ENCODE results near the gene IFFO2. TPM values are rescaled to one million over a fixed set of nuclear protein-coding genes. Genes with fewer than 3 reads are reported as not detected.

The IFFO2 gene
- polyA plus RNA-seq, 3 donors from 2014 or later, result 1.9 to 3.9 (median 3.2) TPM

DNA sequence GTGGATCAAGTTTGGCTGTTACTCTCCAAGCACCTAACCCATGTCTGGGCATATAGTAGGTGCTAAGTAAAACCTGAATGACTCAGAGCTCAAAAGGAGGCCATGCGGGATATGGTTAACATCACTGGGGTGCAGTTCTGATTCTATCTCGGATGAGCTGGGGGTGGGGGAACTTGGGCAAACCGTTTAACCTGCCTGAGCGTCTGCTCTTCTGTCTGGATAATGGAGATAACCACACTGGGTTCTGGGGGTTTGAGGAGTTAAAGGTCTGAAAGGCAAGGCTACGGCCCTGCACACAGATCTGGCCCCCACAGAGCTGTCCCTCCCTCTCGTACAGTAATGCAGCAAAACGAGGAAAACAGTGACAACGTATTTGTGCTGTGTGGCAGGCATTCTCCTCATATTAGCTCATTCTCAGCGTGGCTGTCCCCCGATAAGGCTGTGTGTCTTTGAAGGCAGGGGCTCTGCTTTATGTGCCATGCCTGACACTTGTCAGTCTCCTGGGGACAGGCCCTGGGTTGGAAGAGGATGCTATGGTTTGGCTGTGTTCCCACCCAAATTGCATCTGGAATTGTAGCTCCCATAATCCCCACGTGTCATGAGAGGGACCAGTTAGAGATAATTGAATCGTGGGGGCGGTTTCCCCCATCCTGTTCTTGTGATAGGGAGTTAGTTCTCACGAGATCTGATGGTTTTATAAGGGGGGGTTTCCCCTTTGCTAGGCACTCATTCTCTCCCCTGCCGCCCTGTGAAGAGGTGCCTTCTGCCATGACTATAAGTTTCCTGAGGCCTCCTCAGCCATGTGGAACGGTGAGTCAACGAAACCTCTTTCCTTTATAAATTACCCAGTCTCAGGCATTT, 47.3 kb downstream of the IFFO2 start:
- Mint-ChIP-seq H3K4me1 (peaks cover 26 to 34% of the 10 kb centered on the region in 2 donors), H3K27me3 (ENCODE audit: low read depth in 3 of 3) (peaks cover 0 to 7% (median 0%) of the 10 kb centered on the region in 3 donors), H3K9me3 (no peaks in the 10 kb centered on the region), H3K36me3 (peaks cover 8 to 24% (median 14%) of the 10 kb centered on the region in 3 donors), H3K4me3 (no peak overlapping the region), H3K27ac (peak overlapping the region in 4 of 6 donors; percentile 12 to 80 (median 60))
- no peak for DNase-seq

DNA sequence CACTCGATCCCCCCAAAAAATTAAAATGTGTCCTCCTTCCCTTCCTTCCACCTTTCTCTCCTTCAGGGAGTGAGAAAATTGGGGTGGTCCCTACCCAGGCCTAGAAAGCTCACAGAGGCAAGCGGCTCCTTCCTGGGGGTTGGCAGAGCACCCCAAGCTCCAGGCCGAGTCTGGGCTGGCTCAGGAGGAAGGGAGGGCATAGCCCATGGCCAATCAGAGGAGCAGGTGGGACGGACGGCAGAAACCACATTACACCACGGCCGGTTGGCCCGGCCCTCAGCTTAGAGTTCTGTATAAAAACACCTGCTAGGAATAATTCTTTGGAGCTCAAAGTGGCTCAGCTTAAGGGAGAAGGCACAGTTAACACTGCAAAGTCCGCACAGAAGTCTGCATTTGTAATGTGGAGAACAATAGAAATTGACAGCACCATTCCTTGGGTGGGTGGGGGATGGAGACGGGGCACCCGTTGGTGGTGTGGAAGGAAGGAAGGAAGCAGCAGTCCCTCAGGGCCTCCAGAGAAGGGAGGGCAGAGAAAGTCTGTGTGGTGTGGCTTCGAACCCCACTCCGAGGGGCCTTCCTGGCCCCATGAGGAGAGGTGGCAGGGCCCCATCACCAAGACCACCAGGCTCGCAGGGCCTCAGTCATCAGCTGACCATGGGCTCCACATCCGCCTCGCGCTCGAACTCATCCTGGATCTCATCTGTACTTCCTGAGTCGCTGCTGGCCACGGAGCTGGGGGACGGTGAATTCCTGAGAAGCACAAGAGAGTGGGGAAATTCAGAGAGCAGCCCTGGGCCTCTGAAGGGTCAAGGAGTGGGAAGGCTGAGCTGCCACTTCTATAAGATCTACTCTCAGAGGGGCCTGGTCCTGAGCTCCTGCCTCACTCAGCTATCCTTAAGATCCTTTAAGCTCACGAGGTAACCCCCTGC, 48.3 kb downstream of the IFFO2 start:
- Mint-ChIP-seq H3K4me1 (peaks cover 31 to 38% of the 10 kb centered on the region in 2 donors), H3K27me3 (ENCODE audit: low read depth in 3 of 3) (peaks cover 0 to 7% (median 1%) of the 10 kb centered on the region in 3 donors), H3K4me3 (peak overlapping the region in 1 of 5 donors; percentile 48), H3K27ac (peak overlapping the region; percentile 64 to 84 (median 73)), H3K36me3 (peaks cover 8 to 23% (median 14%) of the 10 kb centered on the region in 3 donors), H3K9me3 (no peaks in the 10 kb centered on the region)
- no peak for DNase-seq

DNA sequence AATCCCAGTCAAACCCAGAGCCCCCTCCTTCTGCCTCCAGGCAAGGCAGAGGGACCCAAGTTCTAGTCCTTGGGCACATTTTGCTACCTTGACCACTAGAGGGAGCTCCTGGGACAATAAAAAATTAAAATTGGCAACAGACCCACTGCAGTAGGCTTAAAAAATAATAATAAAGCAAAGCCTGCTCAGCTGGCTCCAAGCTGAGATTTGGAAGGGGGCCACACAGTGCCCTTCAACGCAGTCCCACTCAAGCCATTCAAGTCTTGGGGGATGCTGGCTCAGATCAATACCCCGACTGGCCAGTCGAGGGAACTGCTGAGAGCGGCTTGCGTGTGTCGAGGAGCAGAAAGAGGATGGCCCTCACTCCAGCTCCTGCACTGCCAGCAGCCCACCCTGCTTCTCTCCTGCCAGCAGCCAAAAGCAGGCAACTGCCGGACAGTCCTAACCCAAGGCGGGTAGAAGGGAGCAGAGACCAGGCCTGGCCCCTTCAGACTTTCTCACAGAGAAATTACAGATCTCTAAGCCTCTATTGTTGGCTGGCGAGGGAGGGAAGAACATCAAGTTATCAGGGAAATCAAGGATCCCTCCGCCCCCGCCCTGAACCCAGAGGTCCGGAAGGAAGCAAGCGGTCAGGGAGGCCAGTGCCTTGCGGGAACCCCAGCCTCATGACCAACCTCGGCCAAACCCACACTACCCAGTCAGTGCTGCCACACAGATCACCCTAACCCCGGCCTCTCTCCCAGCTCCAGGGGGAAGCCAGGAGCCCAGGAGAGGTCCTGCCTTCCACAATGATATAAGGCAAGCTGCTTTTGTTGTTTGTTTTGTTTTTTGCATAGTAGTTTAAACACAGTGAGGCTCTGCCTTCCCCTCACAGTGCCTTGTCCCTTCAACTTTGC, 49.2 kb downstream of the IFFO2 start:
- Mint-ChIP-seq H3K36me3 (peaks cover 8 to 21% (median 14%) of the 10 kb centered on the region in 3 donors), H3K4me1 (peaks cover 34 to 42% of the 10 kb centered on the region in 2 donors), H3K27me3 (ENCODE audit: low read depth in 3 of 3) (peaks cover 0 to 7% (median 1%) of the 10 kb centered on the region in 3 donors), H3K4me3 (peak overlapping the region in 2 of 5 donors; percentile 33 to 48), H3K9me3 (no peaks in the 10 kb centered on the region), H3K27ac (peak overlapping the region; percentile 64 to 84 (median 73))
- DNase-seq, result peak; percentile 69 to 79 (median 72)

DNA sequence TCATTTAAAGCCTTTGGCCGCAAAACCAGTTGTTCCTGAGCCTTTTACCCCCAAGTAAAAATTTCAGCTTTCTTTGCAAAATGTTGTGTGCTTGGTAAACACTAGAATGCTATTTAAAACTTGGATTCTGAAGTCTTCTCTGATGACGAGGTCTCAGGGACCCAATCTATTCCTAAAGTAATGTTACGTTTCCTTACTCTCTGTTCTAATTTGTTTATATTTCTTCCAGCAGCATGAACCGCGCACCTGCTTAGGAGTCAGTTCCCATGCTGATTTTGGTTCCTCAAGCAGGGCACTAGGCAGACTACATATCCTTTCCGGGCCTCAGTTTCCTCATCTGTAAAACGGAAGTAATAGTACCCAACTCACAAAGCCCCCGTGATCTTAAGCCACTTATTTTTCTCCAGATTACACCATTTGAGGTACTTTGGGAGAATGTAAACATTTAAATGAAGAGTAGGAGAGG, 53.2 kb downstream of the IFFO2 start:
- peaks cover 0 to 10% (median 1%) of the 10 kb centered on the region in 3 donors for H3K27me3 Mint-ChIP-seq (ENCODE audit: low read depth in 3 of 3)
- H3K36me3 Mint-ChIP-seq, result no peaks in the 10 kb centered on the region
- no peaks in the 10 kb centered on the region for H3K9me3 Mint-ChIP-seq
- peak overlapping the region; percentile 91 to 96 (median 93) for H3K4me3 Mint-ChIP-seq
- DNase-seq, result no peak
- H3K4me1 Mint-ChIP-seq, result peaks cover 35 to 44% of the 10 kb centered on the region in 2 donors
- peak overlapping the region; percentile 96 to 98 (median 96) for H3K27ac Mint-ChIP-seq

DNA sequence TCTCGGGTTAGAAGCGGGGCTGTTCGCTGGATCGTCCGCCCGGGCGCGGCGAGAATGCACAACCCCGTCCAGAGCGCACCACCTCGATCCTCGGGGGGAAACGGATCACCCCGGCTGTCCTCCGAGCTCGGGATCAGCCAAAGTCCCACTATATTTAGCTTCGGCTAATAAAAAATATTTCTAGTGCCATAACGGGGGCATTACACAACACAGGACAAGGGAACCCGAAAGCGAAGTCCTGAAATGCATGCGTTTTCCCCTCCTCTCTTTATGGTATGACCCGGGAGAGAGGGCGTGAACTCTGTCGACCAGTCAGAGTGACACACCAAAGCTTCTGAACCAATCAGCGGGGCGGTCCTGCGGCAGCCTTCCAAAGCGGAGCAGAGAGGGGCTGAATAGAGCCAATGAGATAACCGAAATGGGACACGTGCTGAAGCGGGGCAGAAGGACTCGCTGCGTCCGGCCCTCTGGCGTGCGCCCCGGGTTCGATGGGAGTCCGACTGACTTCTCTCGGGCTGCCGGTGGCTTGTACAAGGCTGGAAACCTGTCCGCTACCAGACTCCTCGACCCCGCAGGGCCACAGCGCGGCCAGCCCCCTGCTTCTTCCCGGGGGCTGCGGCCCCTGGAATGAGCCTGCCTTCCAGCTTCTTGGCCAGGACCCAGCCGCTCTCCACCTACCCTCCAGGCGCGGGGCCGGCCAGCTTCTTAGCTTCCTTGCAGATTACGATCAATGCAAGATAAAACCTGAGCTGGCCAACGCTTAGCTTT, 53.8 kb downstream of the IFFO2 start, which contains the start of gene ALDH4A1:
ALDH4A1 (minus strand) TSS at position 33 of the 768 bp plus-strand sequence; CDS start at position 1, 32 bp downstream.
- DNase-seq, result peak; percentile 93 to 94 (median 93)
- peak within 1 kb of the TSS; percentile 96 to 98 (median 96) for H3K27ac Mint-ChIP-seq
- H3K36me3 Mint-ChIP-seq, result no peaks in the 10 kb centered on the region
- H3K4me3 Mint-ChIP-seq, result peak within 1 kb of the TSS; percentile 91 to 98 (median 93)
- peaks cover 30 to 38% of the 10 kb centered on the region in 2 donors for H3K4me1 Mint-ChIP-seq
- H3K27me3 Mint-ChIP-seq (ENCODE audit: low read depth in 3 of 3), result peaks cover 0 to 8% (median 1%) of the 10 kb centered on the region in 3 donors
- no peaks in the 10 kb centered on the region for H3K9me3 Mint-ChIP-seq

DNA sequence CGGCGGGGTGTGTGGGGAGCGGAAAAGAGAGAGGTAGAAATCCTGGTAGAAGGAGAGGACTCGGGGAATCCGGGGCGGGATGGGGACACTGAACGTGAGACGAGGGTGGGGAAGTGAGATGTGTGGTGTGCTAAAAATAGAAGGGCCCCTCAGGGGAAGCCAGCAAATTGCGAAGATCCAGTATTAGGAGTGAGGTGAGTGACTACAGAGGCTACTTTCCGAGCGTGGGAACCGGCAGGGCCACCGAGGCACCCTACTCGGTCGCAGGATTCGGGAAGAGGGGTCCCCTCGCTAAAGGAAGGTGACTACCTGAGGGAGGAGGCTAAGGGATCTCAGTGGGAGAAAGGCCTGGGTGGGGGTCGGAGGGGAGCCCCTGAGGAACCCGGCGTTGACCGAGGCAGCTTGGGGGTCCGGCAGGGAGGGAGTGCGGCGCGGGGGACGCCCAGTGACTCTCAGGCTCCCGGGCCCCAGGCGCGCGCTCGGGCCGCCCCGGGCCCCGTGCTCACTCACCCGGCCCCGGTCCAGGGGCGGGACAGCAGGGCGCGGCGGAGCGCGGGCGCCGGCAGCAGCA, 54.4 kb downstream of the IFFO2 start:
- Mint-ChIP-seq H3K27ac (peak overlapping the region; percentile 91 to 98 (median 96)), H3K36me3 (no peaks in the 10 kb centered on the region), H3K9me3 (no peaks in the 10 kb centered on the region), H3K4me3 (peak overlapping the region; percentile 91 to 98 (median 93)), H3K27me3 (ENCODE audit: low read depth in 3 of 3) (peaks cover 0 to 8% (median 1%) of the 10 kb centered on the region in 3 donors), H3K4me1 (peaks cover 23 to 31% of the 10 kb centered on the region in 2 donors)
- DNase-seq, result no peak

DNA sequence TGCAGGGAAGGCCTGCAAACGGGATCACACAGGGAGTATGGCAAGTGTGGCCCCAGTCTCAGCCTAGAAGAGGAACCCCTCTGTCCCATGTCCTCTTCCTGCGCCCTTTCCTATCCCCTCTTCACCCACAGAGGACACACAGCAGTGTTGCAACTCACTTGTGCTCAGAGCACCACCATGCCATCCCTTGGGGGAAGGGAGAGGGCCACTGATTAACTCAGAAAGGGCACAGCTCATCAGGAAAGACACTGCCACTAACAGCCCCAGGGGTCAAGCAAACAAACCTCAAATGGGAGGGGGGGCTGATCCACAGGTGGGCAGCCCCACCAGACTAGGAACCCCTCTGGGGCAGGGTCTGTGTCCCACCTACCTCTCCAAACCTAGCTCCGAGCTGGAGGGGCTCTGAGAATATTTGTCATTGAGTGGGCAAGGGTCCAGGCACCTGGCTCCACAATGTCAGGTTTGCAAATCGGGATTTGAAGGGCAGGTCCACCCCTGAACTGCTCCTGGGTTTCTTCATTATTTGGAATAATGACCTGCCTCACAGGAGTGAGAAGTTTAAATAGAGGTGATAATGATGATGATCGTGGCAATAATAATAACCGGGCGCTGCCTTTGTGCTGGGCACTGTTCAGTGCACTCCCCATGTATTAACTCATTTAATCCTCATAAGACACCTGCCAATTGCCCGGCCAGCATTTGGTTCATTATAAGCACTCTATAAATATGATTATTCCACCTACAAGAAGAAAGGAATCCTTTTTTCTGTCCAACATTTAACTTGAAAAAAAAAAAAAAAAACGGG, 55.1 kb downstream of the IFFO2 start:
- Mint-ChIP-seq H3K27me3 (ENCODE audit: low read depth in 3 of 3) (peaks cover 0 to 8% (median 1%) of the 10 kb centered on the region in 3 donors), H3K4me1 (peaks cover 19 to 27% of the 10 kb centered on the region in 2 donors), H3K4me3 (peak overlapping the region; percentile 91 to 98 (median 93)), H3K36me3 (no peaks in the 10 kb centered on the region), H3K27ac (peak overlapping the region; percentile 83 to 96 (median 92)), H3K9me3 (no peaks in the 10 kb centered on the region)
- no peak for DNase-seq

DNA sequence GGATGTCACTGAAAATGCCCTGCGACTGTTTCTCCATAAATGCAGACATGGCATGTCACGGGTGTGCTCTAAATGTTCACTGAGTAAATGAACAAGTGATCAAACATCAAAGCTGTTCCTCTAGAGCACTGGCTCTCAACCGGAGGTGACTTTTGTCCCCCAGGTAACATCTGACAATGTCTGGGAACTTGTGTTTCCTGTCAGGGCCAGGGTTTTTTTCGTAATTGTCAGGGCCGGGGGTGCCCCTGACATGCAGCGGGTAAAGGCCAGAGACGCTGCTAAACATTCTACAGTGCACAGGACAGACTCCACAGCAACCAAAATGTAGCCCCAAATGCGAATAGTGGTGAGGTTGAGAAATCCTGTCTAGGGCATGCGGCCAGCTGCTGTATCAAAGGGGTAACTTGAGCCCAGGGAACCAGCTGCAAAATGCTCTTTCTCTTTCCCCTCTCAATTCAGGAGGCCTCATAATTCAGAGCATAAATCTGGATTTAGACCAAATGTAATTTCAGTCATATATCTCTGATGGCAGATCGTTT, 56.1 kb downstream of the IFFO2 start:
- peaks cover 19 to 27% of the 10 kb centered on the region in 2 donors for H3K4me1 Mint-ChIP-seq
- no peak overlapping the region for H3K27ac Mint-ChIP-seq
- H3K36me3 Mint-ChIP-seq, result no peaks in the 10 kb centered on the region
- H3K9me3 Mint-ChIP-seq, result no peaks in the 10 kb centered on the region
- peaks cover 0 to 5% (median 1%) of the 10 kb centered on the region in 3 donors for H3K27me3 Mint-ChIP-seq (ENCODE audit: low read depth in 3 of 3)
- no peak for DNase-seq
- H3K4me3 Mint-ChIP-seq, result peak overlapping the region in 3 of 5 donors; percentile 25 to 36 (median 32)

DNA sequence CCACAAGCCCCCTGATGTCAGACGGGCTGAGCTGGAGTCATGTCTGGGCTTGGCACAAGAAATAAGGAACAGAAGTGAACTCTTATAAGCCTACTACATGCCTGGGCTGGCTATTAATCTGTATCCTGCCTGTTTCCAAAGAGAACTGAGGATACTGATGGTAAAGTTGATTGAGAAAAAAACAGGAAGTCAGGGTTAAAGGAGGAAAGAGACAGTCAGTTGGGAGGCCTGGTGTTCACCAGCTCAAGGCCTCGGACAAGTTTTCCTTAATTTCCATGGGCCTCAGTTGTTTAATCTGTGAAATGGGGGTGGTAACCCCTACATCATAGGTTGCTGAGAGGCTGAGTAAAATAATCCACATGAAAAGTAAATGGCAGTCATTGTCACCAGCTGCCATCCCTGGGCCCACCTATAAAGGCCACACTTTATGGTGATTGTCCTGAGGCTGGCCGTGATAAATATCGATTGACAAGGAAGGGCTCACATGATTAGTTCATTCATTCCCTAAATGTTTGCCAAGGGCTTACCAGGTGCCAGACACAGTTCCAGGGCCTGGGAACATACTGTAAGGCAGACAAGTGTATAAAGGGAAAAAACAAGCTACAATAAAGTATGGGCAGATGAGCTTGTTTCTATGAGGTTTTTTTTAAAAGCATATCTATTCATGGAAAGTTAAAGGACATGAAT, 57.0 kb downstream of the IFFO2 start:
- DNase-seq, result no peak
- peaks cover 19 to 27% of the 10 kb centered on the region in 2 donors for H3K4me1 Mint-ChIP-seq
- no peaks in the 10 kb centered on the region for H3K36me3 Mint-ChIP-seq
- H3K4me3 Mint-ChIP-seq, result peak overlapping the region in 2 of 5 donors; percentile 11 to 23
- H3K27me3 Mint-ChIP-seq (ENCODE audit: low read depth in 3 of 3), result peaks cover 0 to 5% (median 1%) of the 10 kb centered on the region in 3 donors
- no peaks in the 10 kb centered on the region for H3K9me3 Mint-ChIP-seq
- H3K27ac Mint-ChIP-seq, result peak overlapping the region in 1 of 6 donors; percentile 17

DNA sequence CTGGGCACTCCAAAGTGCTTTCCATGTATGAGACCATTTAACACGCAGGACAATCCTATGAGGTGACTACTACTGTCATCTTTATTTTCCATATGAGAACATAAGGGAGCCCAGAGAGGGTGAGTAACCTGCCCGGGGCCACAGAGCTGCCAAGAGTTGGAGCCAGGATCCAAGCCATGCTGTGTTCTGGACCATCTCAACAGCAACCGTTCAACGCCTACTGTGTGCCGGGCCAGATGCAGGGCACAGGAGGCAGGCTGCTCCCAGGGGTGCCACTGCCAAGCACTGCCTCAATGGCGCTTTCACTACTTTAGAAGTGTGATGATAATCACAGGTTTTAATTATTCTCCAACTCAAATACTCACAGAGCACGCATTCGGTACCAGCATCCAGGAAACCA, 57.9 kb downstream of the IFFO2 start:
- no peak overlapping the region for H3K27ac Mint-ChIP-seq
- peaks cover 0 to 5% (median 0%) of the 10 kb centered on the region in 3 donors for H3K27me3 Mint-ChIP-seq (ENCODE audit: low read depth in 3 of 3)
- H3K9me3 Mint-ChIP-seq, result no peaks in the 10 kb centered on the region
- no peaks in the 10 kb centered on the region for H3K36me3 Mint-ChIP-seq
- no peak for DNase-seq
- peaks cover 17 to 19% of the 10 kb centered on the region in 2 donors for H3K4me1 Mint-ChIP-seq
- no peak overlapping the region for H3K4me3 Mint-ChIP-seq

Data from immature natural killer cell (primary cell).